Caki2 (cell line): ENCODE measurements around the gene LIMK1. TPM values are rescaled to one million over a fixed set of nuclear protein-coding genes. Genes with fewer than 3 reads are reported as not detected.
"Not testable (repeated sequence)": the region's sequence is repeated elsewhere in the genome, so short reads cannot be mapped to it uniquely, and the experiment has no call there.

Source experiments
- DNase-seq: peaks from one replicate; pipeline ENCODE4 v3.0.0-alpha.2; 2015; ENCODE audit warnings: low read depth
- in situ Hi-C: cut with HindIII; loops from 2 replicates; pipeline ENCODE4 v1.10.0; 2016; ENCODE audit warnings: low sequenced_read_pairs, low pct_unique_long_range_greater_than_20kb, mixed read lengths
- total RNA-seq: library from RNA; depleted of rRNA; stranded (reverse); fragments of >200 nt; shearing (Covaris generic); gene quantifications from 2 replicates; pipeline ENCODE4 v1.2.3, GENCODE V29; 2014; ENCODE audit warnings: low replicate concordance; rRNA removed

Gene LIMK1
- 50.7 and 54.0 TPM in 2 replicates for total RNA-seq

- DNase-seq = peak; percentile 70
- in situ Hi-C loops = no loop called here
These were observed at the start of gene LIMK1 for GRCh38 chr7:74083117-74083876. Gene LIMK1 (plus strand): TSS chr7:74083804. CDS start chr7:74083991, 187 bp downstream.

GRCh38 chr7:74037609-74038008 lies 46.0 kb upstream of the LIMK1 start:
- in situ Hi-C loops = no loop called here
- DNase-seq = no peak

GRCh38 chr7:74038194-74038961 lies 45.2 kb upstream of the LIMK1 start:
- no peak for DNase-seq
- in situ Hi-C loops = no loop called here

- in situ Hi-C loops = no loop called here
These were observed 44.3 kb upstream of the LIMK1 start for GRCh38 chr7:74039337-74039736.

GRCh38 chr7:74040101-74040790 lies 43.4 kb upstream of the LIMK1 start:
- in situ Hi-C loops = no loop called here
- DNase-seq = no peak

More at GRCh38 chr7:74039337-74039736, 44.3 kb upstream of the LIMK1 start:
- no peak for DNase-seq

- DNase-seq = no peak
These were observed 42.6 kb upstream of the LIMK1 start for GRCh38 chr7:74040791-74041520.

GRCh38 chr7:74042746-74043522 lies 40.7 kb upstream of the LIMK1 start:
- in situ Hi-C loops = no loop called here
- no peak for DNase-seq

More at GRCh38 chr7:74040791-74041520, 42.6 kb upstream of the LIMK1 start:
- in situ Hi-C loops = no loop called here

- in situ Hi-C loops = no loop called here
- DNase-seq = no peak
These were observed 40.1 kb upstream of the LIMK1 start for GRCh38 chr7:74043523-74043951.

- in situ Hi-C loops = no loop called here
- no peak for DNase-seq
These were observed 38.9 kb upstream of the LIMK1 start for GRCh38 chr7:74044366-74045350.

- DNase-seq, in situ Hi-C loops: not testable (repeated sequence)
These were observed 37.0 kb upstream of the LIMK1 start for GRCh38 chr7:74046581-74046980.

GRCh38 chr7:74047804-74048380 lies 35.7 kb upstream of the LIMK1 start:
- in situ Hi-C loops = no loop called here
- no peak for DNase-seq

- DNase-seq = no peak
- in situ Hi-C loops = no loop called here
These were observed 34.5 kb upstream of the LIMK1 start for GRCh38 chr7:74048999-74049599.

GRCh38 chr7:74049997-74050798 lies 33.4 kb upstream of the LIMK1 start:
- DNase-seq = no peak
- in situ Hi-C loops = no loop called here

- in situ Hi-C loops = no loop called here
- no peak for DNase-seq
These were observed 32.4 kb upstream of the LIMK1 start for GRCh38 chr7:74051193-74051592.
